ENCODE measurements around the gene METTL9.
"Not testable (repeated sequence)": the region's sequence is repeated elsewhere in the genome, so short reads cannot be mapped to it uniquely, and the experiment has no call there.

DNA sequence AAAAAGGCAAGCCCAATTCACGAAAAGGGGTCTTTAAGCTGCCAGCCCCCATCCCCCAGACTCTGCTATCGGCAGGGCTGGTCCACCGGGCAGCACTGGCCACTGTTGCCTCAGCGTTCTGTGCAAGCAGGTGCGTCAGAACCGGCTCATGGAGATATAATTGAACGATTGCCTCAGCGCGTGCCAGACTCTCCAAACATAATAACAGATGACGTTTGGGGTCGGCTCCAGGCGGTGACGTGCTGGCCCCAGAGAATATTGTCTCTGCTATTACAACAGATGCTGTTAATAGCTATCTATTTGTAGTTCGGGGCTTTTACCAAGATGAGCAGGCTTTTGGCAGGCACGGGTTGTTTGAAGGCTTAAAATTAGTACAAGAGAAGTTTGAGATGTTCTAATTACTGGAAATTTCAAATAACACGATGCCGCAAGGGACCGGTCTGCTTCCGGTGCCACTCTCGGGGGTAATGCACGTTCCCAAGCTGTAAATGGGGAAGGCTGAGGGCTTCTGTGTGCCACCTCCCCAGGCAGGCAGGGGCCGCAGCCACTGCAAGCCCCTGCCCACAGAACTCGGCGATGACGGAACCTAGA lies 42.6 kb upstream of the METTL9 start:
- TF ChIP-seq, protein P1, sequence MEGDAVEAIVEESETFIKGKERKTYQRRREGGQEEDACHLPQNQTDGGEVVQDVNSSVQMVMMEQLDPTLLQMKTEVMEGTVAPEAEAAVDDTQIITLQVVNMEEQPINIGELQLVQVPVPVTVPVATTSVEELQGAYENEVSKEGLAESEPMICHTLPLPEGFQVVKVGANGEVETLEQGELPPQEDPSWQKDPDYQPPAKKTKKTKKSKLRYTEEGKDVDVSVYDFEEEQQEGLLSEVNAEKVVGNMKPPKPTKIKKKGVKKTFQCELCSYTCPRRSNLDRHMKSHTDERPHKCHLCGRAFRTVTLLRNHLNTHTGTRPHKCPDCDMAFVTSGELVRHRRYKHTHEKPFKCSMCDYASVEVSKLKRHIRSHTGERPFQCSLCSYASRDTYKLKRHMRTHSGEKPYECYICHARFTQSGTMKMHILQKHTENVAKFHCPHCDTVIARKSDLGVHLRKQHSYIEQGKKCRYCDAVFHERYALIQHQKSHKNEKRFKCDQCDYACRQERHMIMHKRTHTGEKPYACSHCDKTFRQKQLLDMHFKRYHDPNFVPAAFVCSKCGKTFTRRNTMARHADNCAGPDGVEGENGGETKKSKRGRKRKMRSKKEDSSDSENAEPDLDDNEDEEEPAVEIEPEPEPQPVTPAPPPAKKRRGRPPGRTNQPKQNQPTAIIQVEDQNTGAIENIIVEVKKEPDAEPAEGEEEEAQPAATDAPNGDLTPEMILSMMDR (conservative IDR thresholded peaks at IDR 0.05 in 1 of 2, IDR thresholded peaks at IDR 0.05 in 1 of 2; ENCODE audit: low read depth in 1 of 2, low read length in 2 of 2): not testable (repeated sequence)
- TF ChIP-seq EZH2 (IDR thresholded peaks at IDR 0.05; ENCODE audit: low read length, missing control alignments): not testable (repeated sequence)

Data from fibroblast of lung (primary cell).